CD4-positive, CD25-positive, alpha-beta regulatory T cell (primary cell): ENCODE measurements around the gene PPP1R13B. TPM values are rescaled to one million over a fixed set of nuclear protein-coding genes. Genes with fewer than 3 reads are reported as not detected.
A peak's percentile ranks its signal among the peaks of the same experiment; 100 is the strongest.

Source experiments
- ATAC-seq, 2 donors: fragments of 150-1000 bp; cut with Tn5 transposase; one replicate each; pipeline ENCODE4 v1.10.0; 2021; ENCODE audit warnings: low read depth in 2 of 2, moderate number of reproducible peaks in 2 of 2, moderate library complexity in 1 of 2
- DNase-seq, 3 donors: peaks; one replicate each; pipeline versions ENCODE4 v3.0.0 to v3.0.0-alpha.2; 2012 to 2022; ENCODE audit warnings: mixed read lengths in 1 of 3
- H3K27ac ChIP-seq: one replicate; pipeline ENCODE4 v1.7.0; 2013; ENCODE audit warnings: mild to moderate bottlenecking, low read length; ENCODE audit not compliant: insufficient read depth, poor library complexity, severe bottlenecking
- H3K27me3 ChIP-seq: one replicate; pipeline ENCODE4 v1.7.0; 2013; ENCODE audit warnings: low read length; ENCODE audit not compliant: control insufficient read depth, insufficient read depth
- H3K36me3 ChIP-seq: one replicate; pipeline ENCODE4 v1.7.0; 2013; ENCODE audit warnings: mild to moderate bottlenecking, low read length, moderate library complexity; ENCODE audit not compliant: control insufficient read depth, insufficient read depth
- H3K4me1 ChIP-seq: 2 replicates; pipeline ENCODE4 v1.7.0; 2013; ENCODE audit warnings: mild to moderate bottlenecking, low read length; ENCODE audit not compliant: insufficient read depth, control insufficient read depth, poor library complexity, severe bottlenecking
- H3K4me3 ChIP-seq: one replicate; pipeline ENCODE4 v1.7.0; 2013; ENCODE audit warnings: low read depth, mild to moderate bottlenecking, low read length, moderate library complexity
- H3K9me3 ChIP-seq, 2 experiments: 1 replicate in 1 of 2; 2 replicates in 1 of 2; pipeline ENCODE4 v1.7.0; 2013; ENCODE audit warnings: low read length in 2 of 2, mild to moderate bottlenecking in 1 of 2, moderate library complexity in 1 of 2; ENCODE audit not compliant: control insufficient read depth in 2 of 2
- H3K27ac Mint-ChIP-seq, 3 donors: one replicate each; pipeline ENCODE4 v1.8.0; 2020 to 2022; ENCODE audit warnings: mild to moderate bottlenecking in 3 of 3, mixed read lengths in 3 of 3, moderate library complexity in 2 of 3
- H3K27me3 Mint-ChIP-seq: one replicate; pipeline ENCODE4 v1.8.0; 2022; ENCODE audit warnings: mild to moderate bottlenecking, mixed read lengths
- H3K36me3 Mint-ChIP-seq: one replicate; pipeline ENCODE4 v1.8.0; 2020; ENCODE audit warnings: mixed read lengths
- H3K4me1 Mint-ChIP-seq, 4 donors: one replicate each; pipeline ENCODE4 v1.8.0; 2020 to 2022; ENCODE audit warnings: mixed read lengths in 4 of 4, mild to moderate bottlenecking in 1 of 4
- H3K4me3 Mint-ChIP-seq, 4 donors: one replicate each; pipeline ENCODE4 v1.8.0; 2020 to 2022; ENCODE audit warnings: mild to moderate bottlenecking in 4 of 4, mixed read lengths in 4 of 4, moderate library complexity in 3 of 4
- H3K9me3 Mint-ChIP-seq, 7 donors: one replicate each; pipeline ENCODE4 v1.8.0; 2020 to 2022; ENCODE audit warnings: mixed read lengths in 7 of 7, mild to moderate bottlenecking in 3 of 7, moderate library complexity in 2 of 7
- polyA plus RNA-seq, 4 donors: library from polyadenylated mRNA; unstranded; fragments of 300-500 nt; fragmentation: Illumina TruSeq; gene quantifications; one replicate each; pipeline ENCODE4 v1.2.3, GENCODE V29; 2021
- total RNA-seq: library from RNA; stranded (reverse); gene quantifications from one replicate; pipeline ENCODE4 v1.2.3, GENCODE V29; 2022

The PPP1R13B gene
- total and polyA plus RNA-seq, 5 donors from 2014 or later, result 1.5 to 21.5 (median 3.0) TPM

GRCh38 chr14:103818422-103818821 is 29.0 kb downstream of the PPP1R13B start:
- DNase-seq (no peak), ATAC-seq (no peak)
- Histone ChIP-seq H3K4me1 (peaks cover 5% of the 10 kb centered on the region), H3K27me3 (no peaks in the 10 kb centered on the region), H3K36me3 (no peaks in the 10 kb centered on the region), H3K27ac (no peak overlapping the region), H3K4me3 (no peak overlapping the region), H3K9me3 (no peaks in the 10 kb centered on the region)
- peaks cover 17 to 52% (median 29%) of the 10 kb centered on the region in 4 donors for H3K4me1 Mint-ChIP-seq
- H3K36me3 Mint-ChIP-seq, result peaks cover 3% of the 10 kb centered on the region
- H3K27ac Mint-ChIP-seq, result peak overlapping the region in 2 of 3 donors; percentile 78 to 84
- H3K9me3 Mint-ChIP-seq, result no peaks in the 10 kb centered on the region
- no peak overlapping the region for H3K4me3 Mint-ChIP-seq
- H3K27me3 Mint-ChIP-seq, result no peaks in the 10 kb centered on the region

DNA sequence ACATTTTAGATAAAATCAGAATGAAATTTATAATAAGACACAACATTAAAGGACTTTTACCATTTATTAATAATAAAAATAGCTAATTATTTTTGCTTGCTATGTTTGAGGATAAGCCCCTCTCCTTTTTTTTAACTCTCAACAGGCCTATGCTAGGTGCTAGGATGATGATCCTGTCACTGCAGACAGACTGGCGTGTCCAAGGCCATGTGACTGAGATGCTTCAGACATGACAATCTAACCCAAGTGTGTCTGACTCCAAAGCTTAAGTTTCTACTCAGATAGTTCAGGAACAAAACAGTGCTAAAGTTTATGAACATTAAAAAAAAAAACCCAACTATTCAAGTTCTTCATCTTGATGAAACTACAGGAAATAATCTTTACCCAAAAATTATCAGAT is 29.8 kb downstream of the PPP1R13B start:
- Histone ChIP-seq H3K27ac (no peak overlapping the region), H3K36me3 (no peaks in the 10 kb centered on the region), H3K27me3 (no peaks in the 10 kb centered on the region), H3K4me1 (peaks cover 5% of the 10 kb centered on the region), H3K4me3 (no peak overlapping the region), H3K9me3 (no peaks in the 10 kb centered on the region)
- Mint-ChIP-seq H3K27me3 (no peaks in the 10 kb centered on the region), H3K36me3 (peaks cover 7% of the 10 kb centered on the region), H3K27ac (peak overlapping the region in 2 of 3 donors; percentile 84 to 85), H3K9me3 (no peaks in the 10 kb centered on the region), H3K4me3 (no peak overlapping the region), H3K4me1 (peaks cover 20 to 47% (median 32%) of the 10 kb centered on the region in 4 donors)
- no peak for DNase-seq
- no peak for ATAC-seq

DNA sequence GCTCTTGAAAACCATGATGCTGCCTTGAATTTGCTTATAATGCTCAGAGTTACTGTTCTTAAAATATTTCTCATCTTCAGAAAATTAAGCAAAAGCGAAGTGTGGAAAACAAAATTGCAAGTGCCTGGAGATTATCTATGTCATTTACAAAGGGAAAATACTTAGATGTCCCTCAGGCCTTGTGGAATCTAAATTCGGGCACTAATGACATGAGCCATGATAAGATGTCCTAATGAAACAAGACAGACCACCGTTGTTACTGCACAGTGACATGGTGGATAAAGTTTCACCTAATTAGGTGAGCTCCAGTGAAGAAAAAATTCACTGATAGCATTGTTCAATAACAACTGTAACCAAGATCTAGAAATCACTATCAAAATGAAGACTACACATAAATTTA is 30.4 kb downstream of the PPP1R13B start:
- Histone ChIP-seq H3K27me3 (no peaks in the 10 kb centered on the region), H3K27ac (no peak overlapping the region), H3K9me3 (no peaks in the 10 kb centered on the region), H3K4me1 (peaks cover 5% of the 10 kb centered on the region), H3K36me3 (no peaks in the 10 kb centered on the region), H3K4me3 (no peak overlapping the region)
- DNase-seq, result no peak
- H3K4me1 Mint-ChIP-seq, result peaks cover 20 to 48% (median 33%) of the 10 kb centered on the region in 4 donors
- H3K9me3 Mint-ChIP-seq, result no peaks in the 10 kb centered on the region
- ATAC-seq, result no peak
- H3K27me3 Mint-ChIP-seq, result no peaks in the 10 kb centered on the region
- peak overlapping the region in 1 of 3 donors; percentile 36 for H3K27ac Mint-ChIP-seq
- no peak overlapping the region for H3K4me3 Mint-ChIP-seq
- H3K36me3 Mint-ChIP-seq, result peaks cover 7% of the 10 kb centered on the region

DNA sequence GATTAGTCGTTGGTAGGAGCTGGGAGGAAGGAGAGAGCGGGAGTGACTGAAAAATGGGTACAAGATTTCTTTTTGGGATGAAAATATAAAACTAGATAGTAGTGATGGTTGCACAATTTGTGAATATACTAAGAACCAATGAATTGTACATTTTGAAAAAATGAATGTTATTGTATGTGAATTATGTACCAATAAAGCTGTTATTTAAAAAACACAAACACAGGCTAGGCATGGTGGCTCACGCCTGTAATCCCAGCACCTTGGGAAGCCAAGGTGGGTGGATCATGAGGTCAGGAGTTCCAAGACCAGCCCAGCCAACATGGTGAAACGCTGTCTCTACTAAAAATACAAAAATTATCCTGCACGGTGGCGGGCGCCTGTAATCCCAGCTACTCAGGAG is 32.1 kb downstream of the PPP1R13B start:
- H3K9me3 Mint-ChIP-seq, result no peaks in the 10 kb centered on the region
- Histone ChIP-seq H3K27me3 (no peaks in the 10 kb centered on the region), H3K9me3 (no peaks in the 10 kb centered on the region), H3K27ac (no peak overlapping the region), H3K4me3 (no peak overlapping the region), H3K36me3 (no peaks in the 10 kb centered on the region), H3K4me1 (peaks cover 5% of the 10 kb centered on the region)
- DNase-seq (no peak), ATAC-seq (no peak)
- H3K4me3 Mint-ChIP-seq, result no peak overlapping the region
- H3K27me3 Mint-ChIP-seq, result no peaks in the 10 kb centered on the region
- no peak overlapping the region for H3K27ac Mint-ChIP-seq
- H3K36me3 Mint-ChIP-seq, result peaks cover 7% of the 10 kb centered on the region
- H3K4me1 Mint-ChIP-seq, result peaks cover 20 to 37% (median 26%) of the 10 kb centered on the region in 4 donors

DNA sequence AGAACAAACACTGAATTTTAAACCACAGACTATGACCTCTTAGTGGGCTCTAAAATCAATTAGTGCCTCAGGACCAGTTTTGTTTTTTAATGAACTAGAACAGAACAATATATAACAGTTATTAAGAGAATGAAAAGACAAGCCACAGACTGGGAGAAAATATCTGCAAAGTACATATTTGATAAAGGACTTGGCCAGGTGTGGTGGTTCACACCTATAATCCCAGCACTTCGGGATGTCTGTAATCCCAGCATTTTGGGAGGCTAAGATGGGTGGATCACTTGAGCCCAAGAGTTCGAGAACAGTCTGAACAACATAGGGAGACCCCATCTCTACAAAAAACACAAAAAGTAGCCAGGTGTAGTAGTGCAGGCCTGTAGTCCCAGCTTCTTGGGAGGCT is 36.2 kb downstream of the PPP1R13B start:
- no peak for ATAC-seq
- Mint-ChIP-seq H3K36me3 (peaks cover 7% of the 10 kb centered on the region), H3K27me3 (no peaks in the 10 kb centered on the region), H3K9me3 (no peaks in the 10 kb centered on the region), H3K27ac (no peak overlapping the region), H3K4me3 (no peak overlapping the region), H3K4me1 (peaks cover 8 to 21% (median 9%) of the 10 kb centered on the region in 4 donors)
- H3K27ac ChIP-seq, result no peak overlapping the region
- no peaks in the 10 kb centered on the region for H3K4me1 ChIP-seq
- H3K9me3 ChIP-seq, result no peaks in the 10 kb centered on the region
- DNase-seq, result no peak
- H3K27me3 ChIP-seq, result no peaks in the 10 kb centered on the region
- no peaks in the 10 kb centered on the region for H3K36me3 ChIP-seq
- H3K4me3 ChIP-seq, result no peak overlapping the region

DNA sequence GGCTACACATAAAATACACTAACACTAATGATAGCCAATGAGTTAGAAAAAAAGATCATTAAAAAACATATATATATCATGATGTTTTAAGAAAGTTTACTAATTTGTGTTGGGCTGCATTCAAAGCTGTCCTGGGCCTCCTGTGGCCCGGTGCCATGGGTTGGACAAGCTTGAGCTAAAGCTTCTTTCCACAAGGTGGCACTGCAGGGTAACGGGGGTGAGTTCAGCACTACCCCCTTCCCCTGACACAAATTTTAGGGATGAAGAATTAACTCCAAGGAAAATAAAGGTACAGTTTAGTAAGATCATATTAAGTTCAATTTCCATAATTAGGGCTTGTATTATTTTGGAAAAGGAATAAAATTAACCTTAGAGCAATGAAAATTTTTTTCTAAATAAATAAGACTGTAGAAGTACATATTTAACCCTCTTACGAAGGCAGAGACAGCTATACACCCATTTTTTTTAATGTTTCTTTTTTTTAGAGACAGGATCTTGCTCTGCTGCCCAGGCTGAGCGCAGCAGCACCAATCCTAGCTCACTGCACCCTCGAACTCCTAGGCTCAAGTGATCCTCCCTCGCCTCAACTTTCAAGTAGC is 38.9 kb downstream of the PPP1R13B start:
- Mint-ChIP-seq H3K4me3 (no peak overlapping the region), H3K9me3 (no peaks in the 10 kb centered on the region), H3K27me3 (no peaks in the 10 kb centered on the region), H3K27ac (no peak overlapping the region), H3K36me3 (peaks cover 9% of the 10 kb centered on the region), H3K4me1 (peaks cover 9 to 25% (median 17%) of the 10 kb centered on the region in 4 donors)
- no peak overlapping the region for H3K27ac ChIP-seq
- no peak overlapping the region for H3K4me3 ChIP-seq
- no peaks in the 10 kb centered on the region for H3K9me3 ChIP-seq
- no peaks in the 10 kb centered on the region for H3K27me3 ChIP-seq
- DNase-seq, result peak; percentile 53 to 67 (median 64)
- no peaks in the 10 kb centered on the region for H3K4me1 ChIP-seq
- ATAC-seq, result peak; percentile 60
- H3K36me3 ChIP-seq, result no peaks in the 10 kb centered on the region

DNA sequence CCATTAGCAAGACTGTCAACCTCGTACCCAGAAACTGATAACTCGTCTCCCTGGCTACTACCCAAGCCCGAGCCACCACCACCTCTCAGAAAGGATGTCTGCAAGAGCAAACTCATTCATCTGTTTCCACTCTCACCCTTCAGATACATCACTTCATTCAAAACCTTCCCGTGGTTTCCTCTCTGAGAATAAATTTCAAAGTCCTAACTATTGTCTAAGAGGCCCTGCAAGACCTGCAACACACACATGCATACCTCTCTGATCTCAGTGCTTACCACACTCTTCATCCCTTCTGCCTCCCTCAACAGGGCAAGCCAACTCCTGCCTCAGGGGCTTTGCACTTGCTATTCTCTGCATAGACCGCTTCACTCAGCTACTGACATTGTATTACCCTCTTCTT is 40.6 kb downstream of the PPP1R13B start:
- peaks cover 5 to 19% (median 18%) of the 10 kb centered on the region in 4 donors for H3K4me1 Mint-ChIP-seq
- ATAC-seq, result no peak
- Histone ChIP-seq H3K36me3 (no peaks in the 10 kb centered on the region), H3K27ac (no peak overlapping the region), H3K9me3 (no peaks in the 10 kb centered on the region), H3K27me3 (no peaks in the 10 kb centered on the region), H3K4me1 (no peaks in the 10 kb centered on the region), H3K4me3 (no peak overlapping the region)
- DNase-seq, result peak in 1 of 3 donors; percentile 3
- peaks cover 4% of the 10 kb centered on the region for H3K36me3 Mint-ChIP-seq
- H3K9me3 Mint-ChIP-seq, result no peaks in the 10 kb centered on the region
- no peak overlapping the region for H3K4me3 Mint-ChIP-seq
- no peaks in the 10 kb centered on the region for H3K27me3 Mint-ChIP-seq
- H3K27ac Mint-ChIP-seq, result peak overlapping the region in 1 of 3 donors; percentile 80

- no peak overlapping the region for H3K27ac ChIP-seq
- H3K27me3 Mint-ChIP-seq, result no peaks in the 10 kb centered on the region
- H3K4me3 ChIP-seq, result no peak overlapping the region
- no peaks in the 10 kb centered on the region for H3K4me1 ChIP-seq
- H3K36me3 ChIP-seq, result no peaks in the 10 kb centered on the region
- peaks cover 5 to 23% (median 20%) of the 10 kb centered on the region in 4 donors for H3K4me1 Mint-ChIP-seq
- H3K36me3 Mint-ChIP-seq, result peaks cover 8% of the 10 kb centered on the region
- H3K27ac Mint-ChIP-seq, result peak overlapping the region in 1 of 3 donors; percentile 26
- no peak for DNase-seq
- H3K9me3 Mint-ChIP-seq, result no peaks in the 10 kb centered on the region
- no peak overlapping the region for H3K4me3 Mint-ChIP-seq
- H3K27me3 ChIP-seq, result no peaks in the 10 kb centered on the region
- H3K9me3 ChIP-seq, result no peaks in the 10 kb centered on the region
- ATAC-seq, result no peak
Observed at GRCh38 chr14:103805708-103806107, 41.7 kb downstream of the PPP1R13B start.
